Lower lobe of right lung (tissue), 2 donors: ENCODE results near the gene FAM177B. TPM values are rescaled to one million over a fixed set of nuclear protein-coding genes. Genes with fewer than 3 reads are reported as not detected.

Experiments used
- ATAC-seq, 2 donors: fragments of 200-7000 bp; cut with Tn5 transposase; one replicate each; pipeline ENCODE4 v1.9.1; 2020 to 2022; ENCODE audit warnings: mild to moderate bottlenecking in 2 of 2, moderate library complexity in 2 of 2
- DNase-seq: peaks from one replicate; pipeline ENCODE4 v3.0.0-alpha.2; 2020
- H3K27ac ChIP-seq: fragments of 200-600 bp; one replicate; pipeline ENCODE4 v1.8.0; 2022
- H3K27me3 ChIP-seq: fragments of 200-600 bp; one replicate; pipeline ENCODE4 v1.8.0; 2022; ENCODE audit warnings: low read depth
- H3K36me3 ChIP-seq: fragments of 200-600 bp; one replicate; pipeline ENCODE4 v1.8.0; 2022; ENCODE audit warnings: mild to moderate bottlenecking
- H3K4me1 ChIP-seq: fragments of 200-600 bp; one replicate; pipeline ENCODE4 v1.8.0; 2022
- H3K4me3 ChIP-seq: fragments of 200-600 bp; one replicate; pipeline ENCODE4 v1.8.0; 2022; ENCODE audit warnings: mild to moderate bottlenecking
- H3K9me3 ChIP-seq: fragments of 200-600 bp; one replicate; pipeline ENCODE4 v1.8.0; 2022
- CTCF ChIP-seq: fragments of 200-600 bp; IDR thresholded peaks from one replicate; pipeline ENCODE4 v1.8.0; 2022; ENCODE audit warnings: antibody characterized with exemption, mild to moderate bottlenecking
- intact Hi-C: fragments of 100-400 bp; cut with DNase I; formaldehyde crosslinking; loops from one replicate; pipeline ENCODE4 v1.11.0; 2022
- total RNA-seq: library from RNA; stranded (reverse); fragmentation: NEBNext Ultra II Directional; extraction: Animal tissue kit (Norgen Biotek cat#: 25700); gene quantifications from one replicate; pipeline ENCODE4 v1.2.1, GENCODE V29; 2021
- donor health status: DM: no; HTN: yes; CAD: no; lungs with severe emphysema.

FAM177B gene
- total RNA-seq, 1 donor from 2014 or later = 0.56 TPM

- peaks cover 41% of the 10 kb centered on the region for H3K4me1 ChIP-seq
- H3K9me3 ChIP-seq = no peaks in the 10 kb centered on the region
- intact Hi-C loops = no loop called here
- H3K4me3 ChIP-seq = peak within 1 kb of the TSS; percentile 96
- peaks cover 28% of the 10 kb centered on the region for H3K36me3 ChIP-seq
- peak; percentile 96 to 97 for ATAC-seq
- peak; percentile 96 for DNase-seq
- no peaks in the 10 kb centered on the region for H3K27me3 ChIP-seq
- H3K27ac ChIP-seq = peak within 1 kb of the TSS; percentile 99
- TF ChIP-seq CTCF = no peak
Measured at GRCh38 chr1:222712253-222713090, 24.5 kb upstream of the FAM177B start, which contains the start of the genes AIDA and BROX. TSS of gene AIDA (minus strand) at chr1:222712491. CDS start at chr1:222712317, 174 bp downstream. TSS of gene BROX (plus strand) at chr1:222712564. CDS start at chr1:222715700, 3,136 bp downstream.

GRCh38 chr1:222713091-222713961, 23.7 kb upstream of the FAM177B start:
- Histone ChIP-seq H3K36me3 (peaks cover 36% of the 10 kb centered on the region), H3K4me3 (peak overlapping the region; percentile 96), H3K4me1 (peaks cover 41% of the 10 kb centered on the region), H3K9me3 (no peaks in the 10 kb centered on the region), H3K27me3 (no peaks in the 10 kb centered on the region), H3K27ac (peak overlapping the region; percentile 99)
- no peak for TF ChIP-seq CTCF
- ATAC-seq (peak; percentile 90 to 93), DNase-seq (peak; percentile 96)
- intact Hi-C loops = no loop called here

- H3K4me1 ChIP-seq = peaks cover 12% of the 10 kb centered on the region
- TF ChIP-seq CTCF = no peak
- no peak overlapping the region for H3K27ac ChIP-seq
- H3K36me3 ChIP-seq = peaks cover 67% of the 10 kb centered on the region
- H3K4me3 ChIP-seq = no peak overlapping the region
- H3K9me3 ChIP-seq = no peaks in the 10 kb centered on the region
- intact Hi-C loops = no loop called here
- no peak for ATAC-seq
- no peaks in the 10 kb centered on the region for H3K27me3 ChIP-seq
- DNase-seq = no peak
Measured at GRCh38 chr1:222716393-222716792, 20.6 kb upstream of the FAM177B start.

- Histone ChIP-seq H3K27ac (no peak overlapping the region), H3K9me3 (no peaks in the 10 kb centered on the region), H3K4me3 (no peak overlapping the region), H3K36me3 (peaks cover 100% of the 10 kb centered on the region), H3K27me3 (no peaks in the 10 kb centered on the region), H3K4me1 (peaks cover 4% of the 10 kb centered on the region)
- intact Hi-C loops = no loop called here
- ATAC-seq (no peak), DNase-seq (no peak)
- no peak for TF ChIP-seq CTCF
Measured at GRCh38 chr1:222728746-222729145, 8.3 kb upstream of the FAM177B start.

- no peak overlapping the region for H3K4me3 ChIP-seq
- no peak for ATAC-seq
- H3K27me3 ChIP-seq = no peaks in the 10 kb centered on the region
- TF ChIP-seq CTCF = no peak
- DNase-seq = no peak
- H3K4me1 ChIP-seq = peaks cover 4% of the 10 kb centered on the region
- H3K9me3 ChIP-seq = no peaks in the 10 kb centered on the region
- intact Hi-C loops = no loop called here
- no peak overlapping the region for H3K27ac ChIP-seq
- peaks cover 98% of the 10 kb centered on the region for H3K36me3 ChIP-seq
Measured at GRCh38 chr1:222730866-222731265, 6.1 kb upstream of the FAM177B start.
